Bronchial epithelial cell (primary cell): ENCODE data around the gene EMX2. TPM values are rescaled to one million over a fixed set of nuclear protein-coding genes. Genes with fewer than 3 reads are reported as not detected.
A peak's percentile ranks its signal among the peaks of the same experiment; 100 is the strongest.

Experiments used
- DNase-seq: peaks from one replicate; pipeline ENCODE4 v3.0.0-alpha.2; 2010; ENCODE audit warnings: low read depth
- FAIRE-seq: peaks from 2 replicates; lab custom pipeline; 2011; peaks lifted over from hg19 to GRCh38; lab: Jason Lieb, UNC
- H3K27me3 ChIP-seq: 2 replicates; pipeline ENCODE4 v1.5.1; 2011; ENCODE audit warnings: low read length; ENCODE audit not compliant: control insufficient read depth, insufficient read depth
- H3K36me3 ChIP-seq: 2 replicates; pipeline ENCODE4 v1.5.1; 2011; ENCODE audit warnings: low read length; ENCODE audit not compliant: control insufficient read depth, insufficient read depth
- H3K4me3 ChIP-seq: 2 replicates; pipeline ENCODE4 v1.5.1; 2011; ENCODE audit warnings: mild to moderate bottlenecking, low read depth, low read length, control low read depth
- CTCF ChIP-seq: IDR thresholded peaks from 2 replicates; pipeline ENCODE4 v1.5.1; 2011; ENCODE audit warnings: mild to moderate bottlenecking, moderate library complexity, low read length, control low read depth, inconsistent platforms; ENCODE audit not compliant: insufficient read depth, severe bottlenecking
- total RNA-seq: library from RNA; depleted of rRNA; stranded (reverse); fragments of >200 nt; gene quantifications from 2 replicates; pipeline ENCODE4 v1.2.1, GENCODE V29; 2014

EMX2 gene
- total RNA-seq, 1 donor from 2014 or later: not detected

GRCh38 chr10:117519879-117520278 lies 22.7 kb upstream of the EMX2 start:
- Histone ChIP-seq H3K4me3 (no peak overlapping the region), H3K36me3 (no peaks in the 10 kb centered on the region), H3K27me3 (no peaks in the 10 kb centered on the region)
- DNase-seq (no peak), FAIRE-seq (no peak)
- TF ChIP-seq CTCF: no peak

- H3K36me3 ChIP-seq: no peaks in the 10 kb centered on the region
- FAIRE-seq (peak; percentile 88), DNase-seq (no peak)
- no peak for TF ChIP-seq CTCF
- H3K27me3 ChIP-seq: peaks cover 47% of the 10 kb centered on the region
- H3K4me3 ChIP-seq: no peak overlapping the region
These were observed 11.8 kb upstream of the EMX2 start for GRCh38 chr10:117530791-117531190.

- FAIRE-seq (no peak), DNase-seq (no peak)
- no peak for TF ChIP-seq CTCF
- Histone ChIP-seq H3K27me3 (peaks cover 54% of the 10 kb centered on the region), H3K36me3 (no peaks in the 10 kb centered on the region), H3K4me3 (no peak overlapping the region)
These were observed 11.1 kb upstream of the EMX2 start for GRCh38 chr10:117531371-117532002.

- no peak for TF ChIP-seq CTCF
- DNase-seq: no peak
- peaks cover 59% of the 10 kb centered on the region for H3K27me3 ChIP-seq
- no peak for FAIRE-seq
- H3K36me3 ChIP-seq: no peaks in the 10 kb centered on the region
- no peak overlapping the region for H3K4me3 ChIP-seq
These were observed 10.6 kb upstream of the EMX2 start for GRCh38 chr10:117532003-117532385.

GRCh38 chr10:117532451-117533107 lies 10.0 kb upstream of the EMX2 start:
- FAIRE-seq (no peak), DNase-seq (no peak)
- no peak overlapping the region for H3K4me3 ChIP-seq
- H3K36me3 ChIP-seq: no peaks in the 10 kb centered on the region
- H3K27me3 ChIP-seq: peaks cover 64% of the 10 kb centered on the region
- no peak for TF ChIP-seq CTCF
